Measurements from ENCODE around the gene CRNKL1. TPM values are rescaled to one million over a fixed set of nuclear protein-coding genes. Genes with fewer than 3 reads are reported as not detected.
A peak's percentile ranks its signal among the peaks of the same experiment; 100 is the strongest.

CRNKL1 gene
- total RNA-seq, 1 donor, result 33.7 TPM

- H2AFZ ChIP-seq (ENCODE audit: low read length), result no peak overlapping the region
- H3K36me3 ChIP-seq (ENCODE audit: insufficient read depth, low read length), result peaks cover 5% of the 10 kb centered on the region
- peak overlapping the region; percentile 99 for H3K4me2 ChIP-seq (ENCODE audit: insufficient read depth, low read length)
- DNase-seq (ENCODE audit: insufficient read length, low spot score, missing footprints), result no peak
- H4K20me1 ChIP-seq (ENCODE audit: insufficient read depth, low read length), result peaks cover 11% of the 10 kb centered on the region
- no peaks in the 10 kb centered on the region for H3K9me3 ChIP-seq (ENCODE audit: low read depth, low read length)
- peaks cover 63% of the 10 kb centered on the region for H3K79me2 ChIP-seq (ENCODE audit: insufficient read depth, low read length)
- no peak overlapping the region for H3K27ac ChIP-seq (ENCODE audit: low read depth, low read length)
- no peaks in the 10 kb centered on the region for H3K27me3 ChIP-seq (ENCODE audit: insufficient read depth, low read length)
- peaks cover 7% of the 10 kb centered on the region for H3K4me1 ChIP-seq (ENCODE audit: insufficient read depth, low read length)
- H3K4me3 ChIP-seq (ENCODE audit: insufficient read depth, low read length), result peak overlapping the region; percentile 93
- TF ChIP-seq, protein P1, sequence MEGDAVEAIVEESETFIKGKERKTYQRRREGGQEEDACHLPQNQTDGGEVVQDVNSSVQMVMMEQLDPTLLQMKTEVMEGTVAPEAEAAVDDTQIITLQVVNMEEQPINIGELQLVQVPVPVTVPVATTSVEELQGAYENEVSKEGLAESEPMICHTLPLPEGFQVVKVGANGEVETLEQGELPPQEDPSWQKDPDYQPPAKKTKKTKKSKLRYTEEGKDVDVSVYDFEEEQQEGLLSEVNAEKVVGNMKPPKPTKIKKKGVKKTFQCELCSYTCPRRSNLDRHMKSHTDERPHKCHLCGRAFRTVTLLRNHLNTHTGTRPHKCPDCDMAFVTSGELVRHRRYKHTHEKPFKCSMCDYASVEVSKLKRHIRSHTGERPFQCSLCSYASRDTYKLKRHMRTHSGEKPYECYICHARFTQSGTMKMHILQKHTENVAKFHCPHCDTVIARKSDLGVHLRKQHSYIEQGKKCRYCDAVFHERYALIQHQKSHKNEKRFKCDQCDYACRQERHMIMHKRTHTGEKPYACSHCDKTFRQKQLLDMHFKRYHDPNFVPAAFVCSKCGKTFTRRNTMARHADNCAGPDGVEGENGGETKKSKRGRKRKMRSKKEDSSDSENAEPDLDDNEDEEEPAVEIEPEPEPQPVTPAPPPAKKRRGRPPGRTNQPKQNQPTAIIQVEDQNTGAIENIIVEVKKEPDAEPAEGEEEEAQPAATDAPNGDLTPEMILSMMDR (IDR thresholded peaks at IDR 0.05; ENCODE audit: extremely low read depth, low read depth, low read length), result no peak
These were observed 33.9 kb downstream of the CRNKL1 start for GRCh38 chr20:20018366-20018765.

DNA sequence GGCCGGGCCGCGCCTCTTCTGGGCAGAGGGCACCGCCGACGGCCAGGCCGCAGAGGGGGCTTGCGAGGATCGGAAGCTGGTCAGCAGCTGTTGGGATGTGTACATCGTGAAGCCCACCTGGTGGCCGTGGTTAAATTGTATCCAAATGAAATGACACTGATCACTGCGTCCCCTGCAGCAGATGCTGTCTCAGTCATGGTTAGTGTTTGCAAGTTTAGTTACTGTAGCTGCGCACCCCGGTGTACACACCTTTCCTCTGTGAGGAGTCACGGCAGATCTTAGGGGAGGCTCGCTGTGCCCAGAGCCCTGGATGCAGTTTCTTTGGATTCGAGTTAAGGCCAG, 34.5 kb downstream of the CRNKL1 start:
- H3K4me2 ChIP-seq (ENCODE audit: insufficient read depth, low read length), result peak overlapping the region; percentile 99
- peaks cover 57% of the 10 kb centered on the region for H3K79me2 ChIP-seq (ENCODE audit: insufficient read depth, low read length)
- H2AFZ ChIP-seq (ENCODE audit: low read length), result peak overlapping the region; percentile 79
- no peaks in the 10 kb centered on the region for H3K9me3 ChIP-seq (ENCODE audit: low read depth, low read length)
- H3K36me3 ChIP-seq (ENCODE audit: insufficient read depth, low read length), result peaks cover 5% of the 10 kb centered on the region
- H4K20me1 ChIP-seq (ENCODE audit: insufficient read depth, low read length), result peaks cover 11% of the 10 kb centered on the region
- DNase-seq (ENCODE audit: insufficient read length, low spot score, missing footprints), result no peak
- H3K4me1 ChIP-seq (ENCODE audit: insufficient read depth, low read length), result peaks cover 7% of the 10 kb centered on the region
- peak overlapping the region; percentile 93 for H3K4me3 ChIP-seq (ENCODE audit: insufficient read depth, low read length)
- H3K27me3 ChIP-seq (ENCODE audit: insufficient read depth, low read length), result no peaks in the 10 kb centered on the region
- peak overlapping the region; percentile 75 for H3K27ac ChIP-seq (ENCODE audit: low read depth, low read length)
- TF ChIP-seq, protein P1 (IDR thresholded peaks at IDR 0.05; ENCODE audit: extremely low read depth, low read depth, low read length), result no peak

GRCh38 chr20:20017001-20017843, 35.0 kb downstream of the CRNKL1 start, which contains the start of gene NAA20:
NAA20 (plus strand) TSS chr20:20017362; CDS start chr20:20017397, 35 bp downstream.
- H3K4me3 ChIP-seq (ENCODE audit: insufficient read depth, low read length), result peak within 1 kb of the TSS; percentile 93
- H3K36me3 ChIP-seq (ENCODE audit: insufficient read depth, low read length), result peaks cover 5% of the 10 kb centered on the region
- H3K27me3 ChIP-seq (ENCODE audit: insufficient read depth, low read length), result no peaks in the 10 kb centered on the region
- DNase-seq (ENCODE audit: insufficient read length, low spot score, missing footprints), result peak; percentile 98
- H3K27ac ChIP-seq (ENCODE audit: low read depth, low read length), result peak within 1 kb of the TSS; percentile 75
- peaks cover 11% of the 10 kb centered on the region for H4K20me1 ChIP-seq (ENCODE audit: insufficient read depth, low read length)
- no peaks in the 10 kb centered on the region for H3K9me3 ChIP-seq (ENCODE audit: low read depth, low read length)
- TF ChIP-seq, protein P1 (IDR thresholded peaks at IDR 0.05; ENCODE audit: extremely low read depth, low read depth, low read length), result peak; percentile 54
- H3K4me2 ChIP-seq (ENCODE audit: insufficient read depth, low read length), result peak within 1 kb of the TSS; percentile 99
- H2AFZ ChIP-seq (ENCODE audit: low read length), result peak within 1 kb of the TSS; percentile 92
- peaks cover 51% of the 10 kb centered on the region for H3K79me2 ChIP-seq (ENCODE audit: insufficient read depth, low read length)
- peaks cover 7% of the 10 kb centered on the region for H3K4me1 ChIP-seq (ENCODE audit: insufficient read depth, low read length)

- Histone ChIP-seq H3K9me3 (ENCODE audit: low read depth, low read length) (no peaks in the 10 kb centered on the region), H3K79me2 (ENCODE audit: insufficient read depth, low read length) (peaks cover 26% of the 10 kb centered on the region), H3K4me1 (ENCODE audit: insufficient read depth, low read length) (peaks cover 22% of the 10 kb centered on the region), H4K20me1 (ENCODE audit: insufficient read depth, low read length) (peaks cover 6% of the 10 kb centered on the region), H3K36me3 (ENCODE audit: insufficient read depth, low read length) (no peaks in the 10 kb centered on the region), H3K4me2 (ENCODE audit: insufficient read depth, low read length) (no peak overlapping the region), H3K27me3 (ENCODE audit: insufficient read depth, low read length) (no peaks in the 10 kb centered on the region), H3K4me3 (ENCODE audit: insufficient read depth, low read length) (no peak overlapping the region), H3K27ac (ENCODE audit: low read depth, low read length) (no peak overlapping the region), H2AFZ (ENCODE audit: low read length) (no peak overlapping the region)
- DNase-seq (ENCODE audit: insufficient read length, low spot score, missing footprints), result no peak
- TF ChIP-seq, protein P1 (IDR thresholded peaks at IDR 0.05; ENCODE audit: extremely low read depth, low read depth, low read length), result no peak
These were observed 37.6 kb downstream of the CRNKL1 start for GRCh38 chr20:20014659-20015058.

All from osteoblast (primary cell).